ENCODE measurements around the gene TTC28.
"Not testable (repeated sequence)": the region's sequence is repeated elsewhere in the genome, so short reads cannot be mapped to it uniquely, and the experiment has no call there.

The TTC28 gene

GRCh38 chr22:28674121-28674563, 5.5 kb downstream of the TTC28 start:
- DNase-seq: peak; percentile 53 to 54

GRCh38 chr22:28670756-28671155, 8.9 kb downstream of the TTC28 start:
- DNase-seq: peak; percentile 32 to 58

- peak; percentile 77 to 88 for DNase-seq
These were observed 9.5 kb downstream of the TTC28 start for GRCh38 chr22:28670161-28670560.

- DNase-seq: peak in 1 of 2 donors; percentile 13
These were observed 10.3 kb downstream of the TTC28 start for GRCh38 chr22:28669387-28669786.

GRCh38 chr22:28663569-28663942, 16.1 kb downstream of the TTC28 start:
- DNase-seq: not testable (repeated sequence)

GRCh38 chr22:28658448-28658847, 21.2 kb downstream of the TTC28 start:
- no peak for DNase-seq

DNA sequence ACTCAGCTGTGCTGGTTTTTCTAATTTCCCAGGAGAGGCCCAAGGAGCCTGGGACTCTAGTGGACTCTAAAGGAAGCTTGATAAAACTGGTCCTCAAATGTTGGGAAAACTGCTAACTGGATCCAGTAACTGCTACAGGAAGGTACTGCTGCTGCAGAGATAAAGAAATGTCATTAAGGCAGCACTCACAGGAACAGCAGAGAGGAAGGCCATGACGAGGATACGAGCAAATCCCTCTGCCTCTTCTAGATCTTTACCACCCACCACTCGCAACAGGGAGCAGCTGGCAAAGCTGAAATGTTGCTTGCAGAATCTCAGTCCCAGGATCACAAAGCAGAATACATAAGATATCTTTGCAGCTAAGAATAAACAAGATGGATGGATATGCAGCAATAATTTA, 23.5 kb downstream of the TTC28 start:
- no peak for DNase-seq

DNA sequence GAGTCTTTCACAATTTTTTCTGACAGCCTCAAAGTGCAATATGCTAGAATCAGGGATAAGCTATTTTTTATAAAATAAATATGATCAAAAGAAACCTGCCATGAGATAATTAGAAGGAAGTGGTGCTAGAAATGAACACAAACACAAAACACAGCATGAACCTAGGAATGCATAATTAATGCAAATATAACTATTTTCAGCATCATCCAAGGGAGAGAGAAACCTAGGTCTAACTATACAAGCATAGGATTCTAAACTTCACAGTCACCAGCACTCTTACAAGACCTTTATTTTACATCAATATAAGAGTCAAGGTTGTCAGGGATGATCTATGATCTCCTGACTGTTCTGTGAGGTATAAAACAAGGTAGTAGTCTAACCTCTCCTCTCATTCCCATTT, 29.2 kb downstream of the TTC28 start:
- DNase-seq: no peak

GRCh38 chr22:28648792-28649191, 30.8 kb downstream of the TTC28 start:
- no peak for DNase-seq

GRCh38 chr22:28647216-28647615, 32.4 kb downstream of the TTC28 start:
- no peak for DNase-seq

DNA sequence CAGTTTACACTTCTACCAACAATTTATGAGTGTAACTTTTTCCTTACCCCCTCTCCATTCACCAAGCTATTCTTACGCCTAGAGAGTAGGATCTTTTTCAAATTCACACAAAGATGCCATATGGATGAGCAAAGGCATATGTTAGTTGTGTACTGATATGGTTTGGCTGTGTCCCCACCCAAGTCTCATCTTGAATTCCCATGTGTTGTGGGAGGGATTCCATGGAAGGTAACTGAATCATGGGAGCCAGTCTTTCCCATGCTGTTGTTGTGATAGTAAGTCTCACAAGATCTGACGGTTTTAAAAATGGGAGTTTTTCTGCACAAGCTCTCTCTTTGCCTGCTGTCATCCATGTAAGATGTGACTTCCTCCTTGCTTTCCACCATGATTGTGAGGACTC, 40.3 kb downstream of the TTC28 start:
- no peak for DNase-seq

DNA sequence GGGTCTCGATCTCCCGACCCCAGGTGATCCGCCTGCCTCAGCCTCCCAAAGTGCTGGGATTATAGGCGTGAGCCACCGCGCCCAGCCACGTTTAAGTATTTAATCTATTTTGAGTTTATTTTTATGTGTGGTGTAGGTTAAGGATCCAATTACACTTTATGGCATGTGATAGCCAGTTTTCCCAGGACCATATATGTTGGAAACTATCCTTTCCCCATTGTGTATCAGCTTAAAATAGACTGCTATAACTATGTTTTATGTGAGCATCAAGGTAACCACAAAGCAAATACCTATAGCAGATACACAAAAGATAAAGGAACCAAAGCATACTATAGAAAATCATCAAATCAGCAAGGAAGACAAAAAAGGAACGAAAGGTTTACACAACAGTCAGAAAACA, 42.4 kb downstream of the TTC28 start:
- no peak for DNase-seq

GRCh38 chr22:28630177-28630574, 49.5 kb downstream of the TTC28 start:
- no peak for DNase-seq

GRCh38 chr22:28629420-28630176, 50.0 kb downstream of the TTC28 start:
- no peak for DNase-seq

DNA sequence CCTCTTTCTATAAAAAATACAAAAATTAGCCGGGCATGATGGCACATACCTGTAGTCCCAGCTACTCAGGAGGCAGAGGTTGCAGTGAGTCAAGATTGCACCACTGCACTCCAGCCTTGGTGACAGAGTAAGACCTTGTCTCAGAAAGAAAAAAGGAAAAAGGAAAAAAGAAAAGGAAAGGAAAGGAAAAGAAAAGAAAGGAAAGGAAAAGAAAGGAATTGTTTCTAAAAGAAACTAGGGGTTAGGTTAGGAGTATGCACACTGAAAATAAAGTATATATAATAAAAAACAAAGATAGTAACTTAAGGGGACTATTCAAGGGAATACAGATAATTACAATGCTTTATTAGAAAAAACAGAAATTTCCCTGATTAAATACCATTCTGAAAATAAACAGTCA, 50.9 kb downstream of the TTC28 start:
- DNase-seq: no peak

- DNase-seq: no peak
These were observed 51.8 kb downstream of the TTC28 start for GRCh38 chr22:28627791-28628190.

- no peak for DNase-seq
These were observed 59.3 kb downstream of the TTC28 start for GRCh38 chr22:28620244-28620922.

DNA sequence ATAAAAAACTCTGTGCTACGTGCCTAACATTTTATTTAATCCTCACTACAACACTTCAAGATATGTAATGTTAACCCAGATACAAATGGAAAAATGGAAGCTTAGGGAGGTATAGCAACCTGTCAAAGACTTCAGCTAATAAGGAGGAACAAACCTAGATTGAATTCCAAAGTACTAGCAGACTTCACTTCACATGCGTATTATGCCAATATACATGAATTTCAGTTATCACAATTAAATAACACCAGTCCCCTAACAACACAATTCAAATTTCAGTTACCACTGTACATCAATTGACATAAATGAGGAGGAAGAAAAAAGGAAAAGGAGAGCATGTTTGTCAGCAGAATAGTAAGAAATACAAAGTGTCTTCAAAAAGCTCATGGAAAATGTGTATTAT, 60.4 kb downstream of the TTC28 start:
- DNase-seq: no peak

DNA sequence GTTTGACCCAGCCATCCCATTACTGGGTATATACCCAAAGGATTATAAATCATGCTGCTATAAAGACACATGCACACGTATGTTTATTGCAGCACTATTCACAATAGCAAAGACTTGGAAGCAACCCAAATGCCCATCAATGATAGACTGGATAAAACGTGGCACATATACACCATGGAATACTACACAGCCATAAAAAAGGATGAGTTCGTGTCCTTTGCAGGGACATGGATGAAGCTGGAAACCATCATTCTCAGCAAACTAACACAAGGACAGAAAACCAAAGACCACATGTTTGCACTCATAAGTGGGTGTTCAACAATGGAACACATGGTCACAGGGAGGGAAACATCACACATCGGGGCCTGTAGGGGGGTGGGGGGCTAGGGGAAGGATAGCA, 64.2 kb downstream of the TTC28 start:
- not testable (repeated sequence) for DNase-seq

DNA sequence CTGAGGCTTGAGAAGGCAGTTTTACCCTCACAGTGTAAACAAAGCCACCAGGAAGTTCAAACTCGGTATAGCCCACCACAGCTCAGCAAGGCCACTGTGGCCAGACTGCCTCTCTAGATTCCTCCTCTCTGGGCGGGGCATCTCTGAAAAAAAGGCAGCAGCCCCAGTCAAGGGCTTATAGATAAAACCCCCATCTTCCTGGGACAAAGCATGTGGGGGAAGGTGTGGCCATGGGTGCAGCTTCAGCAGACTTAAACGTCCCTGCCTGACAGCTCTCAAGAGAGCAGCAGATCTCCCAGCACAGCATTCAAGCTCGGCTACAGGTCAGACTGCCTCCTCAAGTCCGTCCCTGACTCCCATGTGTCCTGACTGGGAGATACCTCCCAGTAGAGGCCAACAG, 69.7 kb downstream of the TTC28 start:
- no peak for DNase-seq

DNA sequence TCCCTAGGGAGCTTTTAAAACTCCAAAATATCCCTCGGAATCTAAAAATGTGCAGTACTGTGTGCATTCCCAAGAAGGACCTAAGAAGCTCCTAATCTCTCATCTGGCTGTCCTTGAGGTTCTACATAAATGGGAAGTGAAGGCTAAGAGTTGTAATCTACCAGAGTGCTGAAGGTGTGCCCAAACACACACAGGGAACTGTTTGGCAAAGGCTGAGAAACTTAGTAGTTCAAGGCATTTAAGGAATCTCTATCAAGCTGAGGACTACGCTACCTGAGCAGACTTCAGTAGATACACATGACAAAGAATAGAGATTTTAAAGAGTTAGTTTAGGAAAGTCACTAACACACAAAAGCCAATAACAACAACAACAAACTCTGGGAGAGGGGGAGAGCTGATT, 71.1 kb downstream of the TTC28 start:
- DNase-seq: no peak

DNA sequence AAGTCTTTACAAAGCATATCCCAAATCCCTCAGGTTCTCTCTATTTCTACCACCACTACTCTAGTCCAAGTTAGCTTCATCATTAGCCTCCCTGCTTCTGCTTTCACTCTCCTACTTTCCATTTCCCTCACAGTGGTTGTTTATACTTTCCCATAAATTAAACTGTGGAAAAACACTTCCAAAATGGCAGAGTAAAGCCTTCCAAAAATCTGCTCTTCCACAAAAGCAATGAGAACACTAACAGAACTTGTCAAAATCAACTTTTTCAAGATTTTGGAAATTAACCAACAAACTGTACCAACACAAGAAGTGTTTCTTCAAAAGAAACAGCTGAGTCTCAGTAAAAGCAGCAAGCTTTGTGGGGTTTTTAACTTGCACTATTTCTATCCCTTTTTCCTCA, 71.8 kb downstream of the TTC28 start:
- DNase-seq: no peak

DNA sequence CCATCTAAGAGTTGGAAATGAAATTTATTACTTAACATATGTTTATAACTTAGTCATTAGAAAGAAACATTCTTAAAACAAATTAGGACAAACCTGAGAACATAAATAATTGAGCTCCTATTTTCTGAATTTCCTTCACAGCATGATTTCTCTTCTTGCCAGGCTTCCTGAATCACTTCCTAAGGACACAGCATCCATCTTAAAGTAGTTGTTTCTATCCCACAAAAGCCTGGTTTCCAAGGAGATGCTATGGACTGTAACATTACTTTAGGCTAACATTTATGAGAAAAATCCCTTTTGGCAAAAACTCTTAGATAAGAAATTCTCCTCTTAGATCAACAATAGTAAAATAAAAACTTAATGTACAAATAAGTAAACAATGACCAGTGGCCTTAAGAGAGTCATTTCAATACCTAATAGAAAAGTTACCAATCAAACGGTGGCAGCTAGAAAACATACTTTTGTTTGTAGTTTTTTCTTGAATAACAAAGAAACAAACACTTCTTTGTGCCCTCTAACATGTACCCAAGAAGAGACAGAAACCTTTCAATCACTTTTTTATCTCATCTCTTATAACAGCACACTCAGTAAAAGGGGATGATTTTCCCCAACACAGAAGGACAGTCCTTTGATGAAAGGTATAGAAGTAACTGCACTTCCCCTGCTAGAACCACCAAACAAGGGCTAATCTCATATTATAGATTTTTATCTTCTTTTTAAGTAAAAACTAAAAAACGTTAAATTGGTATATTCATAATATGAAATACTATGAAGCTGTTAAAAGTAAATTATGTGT, 74.5 kb downstream of the TTC28 start:
- no peak for DNase-seq

DNA sequence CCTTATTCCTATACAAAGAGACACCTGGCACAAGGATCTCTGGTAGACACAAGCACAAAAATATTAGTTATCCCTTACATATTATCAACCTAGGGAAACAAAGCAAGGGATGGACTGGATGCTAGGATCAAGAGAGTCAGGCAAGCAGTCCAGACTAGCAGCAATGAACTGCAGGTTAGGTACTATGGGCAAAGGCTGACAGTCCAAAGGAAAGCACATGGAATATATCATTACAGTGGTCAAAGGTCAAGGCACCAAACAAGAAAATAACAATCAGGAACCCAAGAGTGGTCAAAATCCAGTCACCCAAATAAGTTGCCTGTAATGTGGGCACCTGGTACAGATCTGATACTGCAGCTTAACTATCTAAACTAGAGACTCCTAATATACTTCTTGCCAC, 77.7 kb downstream of the TTC28 start:
- no peak for DNase-seq
